ENCODE data around the gene DHRSX.
"Not testable (repeated sequence)": the region's sequence is repeated elsewhere in the genome, so short reads cannot be mapped to it uniquely, and the experiment has no call there.

Gene DHRSX

GRCh38 chrX:2477313-2477712 lies 23.5 kb downstream of the DHRSX start:
- DNase-seq, result not testable (repeated sequence)

GRCh38 chrX:2474963-2475726 lies 25.6 kb downstream of the DHRSX start:
- DNase-seq, result no peak

GRCh38 chrX:2474280-2474962 lies 26.4 kb downstream of the DHRSX start:
- DNase-seq, result no peak

- DNase-seq, result not testable (repeated sequence)
These were observed 27.7 kb downstream of the DHRSX start for GRCh38 chrX:2473064-2473463.

GRCh38 chrX:2471641-2472040 lies 29.1 kb downstream of the DHRSX start:
- DNase-seq, result no peak

- DNase-seq, result not testable (repeated sequence)
These were observed 29.6 kb downstream of the DHRSX start for GRCh38 chrX:2471126-2471525.

- not testable (repeated sequence) for DNase-seq
These were observed 30.9 kb downstream of the DHRSX start for GRCh38 chrX:2469852-2470251.

GRCh38 chrX:2469196-2469685 lies 31.5 kb downstream of the DHRSX start:
- no peak for DNase-seq

GRCh38 chrX:2468261-2469195 lies 32.2 kb downstream of the DHRSX start:
- no peak for DNase-seq

- no peak for DNase-seq
These were observed 33.7 kb downstream of the DHRSX start for GRCh38 chrX:2466876-2467656.

- DNase-seq, result no peak
These were observed 36.1 kb downstream of the DHRSX start for GRCh38 chrX:2464677-2465166.

- no peak for DNase-seq
These were observed 36.7 kb downstream of the DHRSX start for GRCh38 chrX:2463973-2464676.

GRCh38 chrX:2463481-2463880 lies 37.3 kb downstream of the DHRSX start:
- DNase-seq, result not testable (repeated sequence)

GRCh38 chrX:2462780-2463179 lies 38.0 kb downstream of the DHRSX start:
- no peak for DNase-seq

- no peak for DNase-seq
These were observed 38.7 kb downstream of the DHRSX start for GRCh38 chrX:2462074-2462473.

- DNase-seq, result no peak
These were observed 39.1 kb downstream of the DHRSX start for GRCh38 chrX:2461711-2462016.

- DNase-seq, result not testable (repeated sequence)
These were observed 39.7 kb downstream of the DHRSX start for GRCh38 chrX:2460821-2461710.

- not testable (repeated sequence) for DNase-seq
These were observed 40.7 kb downstream of the DHRSX start for GRCh38 chrX:2460048-2460447.

- DNase-seq, result no peak
These were observed 42.5 kb downstream of the DHRSX start for GRCh38 chrX:2458309-2458708.
